Urinary bladder (tissue), 4 donors: Measurements from ENCODE around the gene FRMD4A. TPM values are rescaled to one million over a fixed set of nuclear protein-coding genes. Genes with fewer than 3 reads are reported as not detected.
"Not testable (repeated sequence)": the region's sequence is repeated elsewhere in the genome, so short reads cannot be mapped to it uniquely, and the experiment has no call there.

ENCODE experiments used
- DNase-seq: peaks from one replicate; pipeline ENCODE4 v3.0.0-alpha.2; 2015; ENCODE audit errors: extremely low spot score
- H3K27ac ChIP-seq: one replicate; pipeline ENCODE4 v1.5.1; 2013; ENCODE audit warnings: low read depth, mild to moderate bottlenecking, moderate library complexity
- H3K36me3 ChIP-seq: one replicate; pipeline ENCODE4 v1.6.1; 2013; ENCODE audit warnings: mild to moderate bottlenecking, moderate library complexity; ENCODE audit not compliant: insufficient read depth
- H3K4me1 ChIP-seq: one replicate; pipeline ENCODE4 v1.6.1; 2013; ENCODE audit warnings: mild to moderate bottlenecking, moderate library complexity; ENCODE audit not compliant: insufficient read depth
- H3K4me3 ChIP-seq: one replicate; pipeline ENCODE4 v1.5.1; 2013; ENCODE audit warnings: low read depth, low read length
- WGBS: extraction: QIAGEN DNeasy Blood & Tissue Kit; methylation state at CpG from one replicate; pipeline ENCODE4 v1.1.7; 2013; 5-methylcytosine and 5-hydroxymethylcytosine counted together
- polyA plus RNA-seq: library from polyadenylated mRNA; stranded (reverse); fragments of 200-250 nt; gene quantifications from one replicate; pipeline ENCODE4 v1.2.3, GENCODE V29; 2013
- total RNA-seq: library from RNA; depleted of rRNA; stranded (reverse); fragments of >200 nt; gene quantifications from one replicate; pipeline ENCODE4 v1.2.3, GENCODE V29; 2014
- donor health status: healthy with polysubstance abuse.
- donor health status: healthy.

Gene FRMD4A
- total and polyA plus RNA-seq, 2 donors: 15.1 to 32.9 TPM

DNA sequence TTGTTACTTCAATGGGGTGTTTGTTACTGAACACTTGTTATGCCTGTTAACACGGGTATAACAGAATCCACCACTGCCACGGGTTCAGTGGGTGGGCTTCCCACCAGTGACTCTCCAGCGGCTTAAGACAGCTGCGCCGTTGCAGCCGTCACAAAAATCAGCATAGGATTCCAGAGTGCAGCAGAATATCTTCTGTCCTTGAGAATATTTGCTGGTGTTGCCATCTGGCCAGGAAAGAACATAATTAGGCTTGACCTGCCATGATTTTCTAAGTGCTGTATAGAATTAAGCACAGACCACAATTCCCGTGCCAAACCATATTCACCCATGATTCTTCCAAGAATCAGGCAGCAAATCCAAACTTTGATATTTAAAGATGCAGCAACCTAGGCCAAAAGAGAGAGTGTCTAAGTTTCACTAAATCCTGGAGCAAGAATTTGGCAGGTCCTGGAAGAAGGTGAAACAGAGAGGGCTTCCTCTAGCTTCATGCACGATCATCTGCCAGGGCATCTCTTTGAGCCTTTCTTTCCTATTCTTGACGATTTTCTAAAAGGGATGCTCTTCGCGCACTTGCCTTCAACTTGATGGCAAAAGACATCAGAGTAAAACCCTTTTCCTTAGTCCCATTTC is 95.0 kb downstream of the FRMD4A start:
- no peak for DNase-seq
- 83% methylated on average over 11 of the region's 11 CpGs for WGBS
- H3K4me1 ChIP-seq: no peaks in the 10 kb centered on the region

DNA sequence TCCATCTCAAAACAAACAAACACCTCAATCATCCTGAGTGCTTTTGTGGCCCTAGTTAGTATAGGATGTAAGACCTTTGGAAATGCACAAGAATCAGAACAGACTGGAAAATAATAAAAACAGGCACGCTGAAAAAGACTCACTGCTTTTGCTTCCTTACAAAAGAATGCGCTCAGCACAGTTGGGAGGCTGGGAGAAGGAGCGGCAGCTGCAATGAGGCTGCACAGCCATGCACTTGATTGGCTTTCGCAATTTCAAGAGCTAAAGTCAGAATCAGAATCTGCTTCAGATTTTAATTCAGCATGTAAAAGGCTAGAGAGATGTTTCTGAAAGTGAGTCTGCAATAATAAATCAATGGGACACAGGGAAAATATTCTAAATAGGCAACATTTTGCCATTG is 97.2 kb downstream of the FRMD4A start:
- 77% methylated on average over 4 of the region's 4 CpGs for WGBS
- H3K4me3 ChIP-seq: no peak overlapping the region
- no peaks in the 10 kb centered on the region for H3K4me1 ChIP-seq
- DNase-seq: no peak
- H3K27ac ChIP-seq: no peak overlapping the region
- H3K36me3 ChIP-seq: no peaks in the 10 kb centered on the region

More for the DNA sequence above, 95.0 kb downstream of the FRMD4A start:
- no peak overlapping the region for H3K4me3 ChIP-seq
- H3K27ac ChIP-seq: no peak overlapping the region
- H3K36me3 ChIP-seq: no peaks in the 10 kb centered on the region

DNA sequence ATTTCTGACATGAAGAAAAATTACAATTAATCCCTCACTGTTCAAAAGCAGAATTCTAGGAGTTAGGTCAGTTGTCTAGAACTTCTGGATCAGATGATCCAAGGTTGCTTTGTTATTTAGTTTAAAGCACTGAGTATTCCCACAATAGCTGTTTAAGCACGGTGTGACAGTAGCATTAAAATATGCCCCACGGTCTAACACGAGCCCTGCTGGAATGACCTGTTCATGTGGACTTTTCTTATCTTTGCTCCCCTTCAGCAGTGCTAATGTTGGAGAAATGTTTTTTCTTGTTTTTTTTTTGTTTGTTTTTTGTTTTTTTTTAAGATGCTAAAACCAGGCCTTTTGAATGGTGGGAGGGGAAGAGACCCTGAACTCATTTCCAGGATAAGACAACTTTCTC is 101.9 kb downstream of the FRMD4A start:
- DNase-seq, H3K36me3 ChIP-seq, H3K4me1 ChIP-seq, H3K27ac ChIP-seq, H3K4me3 ChIP-seq: not testable (repeated sequence)
- WGBS: 66% methylated on average over 3 of the region's 3 CpGs

DNA sequence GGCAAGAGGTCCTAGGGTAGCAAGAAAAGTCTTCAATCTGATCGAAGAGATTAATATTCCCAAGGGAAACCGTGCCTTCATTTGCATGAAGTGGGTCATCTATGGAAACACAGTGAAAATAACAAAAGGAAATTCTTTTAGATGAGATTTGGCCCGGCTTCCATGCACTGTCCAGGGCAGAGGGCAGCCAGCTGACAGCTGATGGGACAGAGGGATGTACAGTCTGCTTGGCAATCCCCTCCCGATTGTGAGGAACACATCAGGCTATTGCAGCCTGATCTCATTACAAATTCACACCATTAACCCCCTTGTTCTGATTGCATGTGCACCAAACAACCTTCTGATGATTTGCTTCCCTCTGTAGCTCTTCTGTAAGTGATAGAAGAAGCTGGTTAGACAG is 105.3 kb downstream of the FRMD4A start:
- Histone ChIP-seq H3K27ac (no peak overlapping the region), H3K4me1 (no peaks in the 10 kb centered on the region), H3K4me3 (no peak overlapping the region), H3K36me3 (no peaks in the 10 kb centered on the region)
- WGBS: 73% methylated on average over 4 of the region's 4 CpGs
- no peak for DNase-seq

DNA sequence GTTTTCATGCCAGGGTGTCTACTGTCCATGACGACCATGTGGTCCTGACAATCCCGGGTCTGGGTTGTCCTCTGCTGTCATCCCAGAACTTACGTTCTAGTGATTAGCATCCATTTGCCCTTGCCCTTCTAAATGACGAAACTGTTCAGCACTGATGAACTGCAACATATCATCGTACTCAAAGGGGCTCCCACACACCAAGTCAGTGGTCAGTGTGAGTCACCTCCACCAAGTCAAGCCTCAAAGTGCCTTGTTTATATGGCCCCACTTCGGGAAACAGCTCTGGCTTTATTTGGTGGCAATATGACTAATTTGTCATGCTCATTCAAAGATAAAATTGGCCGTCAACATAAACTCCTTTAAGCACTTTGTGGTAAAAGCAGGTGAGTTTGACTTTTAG is 110.7 kb downstream of the FRMD4A start:
- no peak overlapping the region for H3K4me3 ChIP-seq
- H3K4me1 ChIP-seq: no peaks in the 10 kb centered on the region
- no peak overlapping the region for H3K27ac ChIP-seq
- WGBS: 70% methylated on average over 7 of the region's 7 CpGs
- no peaks in the 10 kb centered on the region for H3K36me3 ChIP-seq
- DNase-seq: no peak

DNA sequence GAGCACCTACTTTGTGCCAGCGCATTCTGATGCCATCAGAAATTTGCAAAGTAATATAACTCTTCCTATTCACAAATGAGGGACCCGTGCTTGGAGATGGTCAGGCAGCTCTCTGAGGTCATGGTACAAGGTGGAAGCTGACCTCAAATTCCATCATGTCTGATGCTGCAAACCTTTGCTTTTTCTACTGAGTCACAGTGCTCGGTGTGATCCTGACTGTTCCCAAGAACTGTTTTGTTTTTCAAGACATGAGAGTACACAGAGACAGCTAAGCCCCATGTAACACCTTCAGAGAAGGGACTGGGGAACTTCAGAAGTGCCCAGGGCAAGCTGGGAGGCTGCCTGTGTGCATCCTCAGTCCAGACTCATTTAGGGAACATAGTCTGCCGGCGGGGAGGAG is 111.3 kb downstream of the FRMD4A start:
- no peaks in the 10 kb centered on the region for H3K36me3 ChIP-seq
- H3K27ac ChIP-seq: no peak overlapping the region
- no peak overlapping the region for H3K4me3 ChIP-seq
- WGBS: 82% methylated on average over 5 of the region's 5 CpGs
- no peaks in the 10 kb centered on the region for H3K4me1 ChIP-seq
- DNase-seq: no peak

DNA sequence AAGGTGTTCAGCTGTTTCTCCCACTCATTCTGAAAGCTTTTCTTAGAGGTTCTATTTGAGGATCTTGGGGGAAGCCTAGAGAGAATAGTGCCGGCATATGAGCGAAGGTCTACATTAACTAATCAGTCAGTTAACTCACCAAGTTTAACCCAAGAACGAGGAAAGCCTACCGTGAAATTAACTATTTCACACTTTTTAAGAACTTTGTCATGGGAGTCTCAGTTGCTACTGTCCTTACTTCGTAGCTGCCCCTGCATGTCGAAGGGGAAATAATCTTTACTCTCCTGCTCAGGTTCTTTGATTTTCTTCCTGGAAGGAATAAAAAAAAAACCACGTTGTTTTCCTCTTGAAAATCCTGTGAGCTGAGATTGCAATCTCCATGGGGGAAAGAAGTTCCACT is 115.1 kb downstream of the FRMD4A start:
- H3K27ac ChIP-seq: no peak overlapping the region
- H3K4me1 ChIP-seq: no peaks in the 10 kb centered on the region
- no peak overlapping the region for H3K4me3 ChIP-seq
- WGBS: 80% methylated on average over 7 of the region's 7 CpGs
- no peaks in the 10 kb centered on the region for H3K36me3 ChIP-seq
- no peak for DNase-seq

DNA sequence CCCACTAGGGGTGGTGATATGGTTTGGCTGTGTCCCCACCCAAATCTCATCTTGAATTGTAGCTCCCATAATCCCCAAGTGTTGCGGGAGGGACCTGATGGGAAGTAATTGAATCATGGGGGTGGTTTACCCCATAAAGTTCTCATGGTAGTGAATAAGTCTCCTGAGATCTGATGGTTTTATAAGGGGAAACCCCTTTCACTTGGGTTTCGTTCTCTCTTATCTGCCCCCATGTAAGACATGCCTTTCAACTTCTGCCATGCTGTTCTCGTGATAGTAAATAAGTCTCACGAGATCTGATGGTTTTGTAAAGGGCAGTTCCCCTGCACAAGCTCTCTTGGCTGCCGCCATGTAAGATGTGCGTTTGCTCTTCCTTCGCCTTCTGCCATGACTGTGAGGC is 117.0 kb downstream of the FRMD4A start:
- 82% methylated on average over 7 of the region's 7 CpGs for WGBS
- not testable (repeated sequence) for H3K4me3 ChIP-seq, H3K36me3 ChIP-seq, H3K27ac ChIP-seq, H3K4me1 ChIP-seq, DNase-seq

DNA sequence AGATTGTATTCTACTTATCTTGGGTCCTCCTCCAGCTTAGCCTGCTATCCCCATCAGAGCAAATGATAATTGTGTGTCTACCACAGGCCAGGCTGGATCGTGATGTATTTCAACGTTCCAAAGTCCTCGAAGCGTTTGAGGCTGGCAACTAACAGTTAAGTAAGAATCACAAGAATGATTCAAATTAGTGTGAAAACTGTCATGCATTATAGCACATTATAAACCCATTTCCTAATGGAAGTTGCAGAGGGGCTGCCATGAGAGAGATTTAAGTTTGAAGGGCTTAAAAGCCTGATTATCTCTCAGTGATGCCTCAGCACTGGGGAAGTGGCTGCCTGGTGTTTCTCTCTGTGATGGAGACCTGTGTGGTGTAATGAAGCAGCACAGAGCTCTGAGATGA is 119.1 kb downstream of the FRMD4A start:
- no peak overlapping the region for H3K27ac ChIP-seq
- H3K4me3 ChIP-seq: no peak overlapping the region
- H3K36me3 ChIP-seq: no peaks in the 10 kb centered on the region
- no peaks in the 10 kb centered on the region for H3K4me1 ChIP-seq
- WGBS: 54% methylated on average over 4 of the region's 4 CpGs
- no peak for DNase-seq

DNA sequence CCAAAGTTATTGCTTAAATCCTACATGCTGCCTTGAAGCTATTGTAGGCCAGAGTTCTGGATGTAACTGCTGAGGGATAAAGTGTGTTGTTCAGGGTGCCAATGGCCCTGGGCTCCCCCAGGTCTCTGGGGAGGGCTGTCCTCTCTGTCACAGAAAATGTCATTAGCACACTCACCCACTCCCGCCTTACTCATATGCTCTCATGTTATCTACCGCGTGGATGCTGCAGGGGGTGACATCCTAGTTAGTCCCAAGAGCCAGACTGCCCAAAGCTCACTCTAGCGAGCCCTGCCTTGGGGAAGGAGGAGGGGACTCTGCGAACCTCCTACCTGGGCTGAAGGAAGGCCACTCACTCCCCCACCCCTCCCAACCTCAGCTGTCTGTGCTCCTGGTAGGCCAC is 122.5 kb downstream of the FRMD4A start:
- 93% methylated on average over 5 of the region's 5 CpGs for WGBS
- no peak for DNase-seq
- Histone ChIP-seq H3K4me1 (no peaks in the 10 kb centered on the region), H3K27ac (no peak overlapping the region), H3K4me3 (no peak overlapping the region), H3K36me3 (no peaks in the 10 kb centered on the region)

DNA sequence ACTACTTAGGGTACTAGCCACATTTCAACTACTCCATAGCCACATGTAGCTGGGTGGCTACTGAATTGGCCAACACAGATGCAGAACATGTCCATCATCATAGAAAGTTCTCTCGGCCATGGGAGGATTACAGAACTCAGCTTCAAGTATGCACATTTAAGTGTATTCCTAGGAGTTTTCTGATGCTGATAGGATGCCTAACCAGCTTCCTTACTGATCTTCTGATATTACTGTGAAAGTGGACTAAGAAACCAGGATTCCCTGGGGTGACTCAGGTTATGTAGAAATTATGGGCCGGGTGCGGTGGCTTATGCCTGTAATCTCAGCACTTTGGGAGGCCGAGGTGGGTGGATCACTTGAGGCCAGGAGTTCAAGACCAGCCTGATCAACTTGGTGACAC is 125.5 kb downstream of the FRMD4A start:
- H3K4me1 ChIP-seq: no peaks in the 10 kb centered on the region
- H3K27ac ChIP-seq: no peak overlapping the region
- 92% methylated on average over 4 of the region's 4 CpGs for WGBS
- DNase-seq: no peak
- no peak overlapping the region for H3K4me3 ChIP-seq
- no peaks in the 10 kb centered on the region for H3K36me3 ChIP-seq

DNA sequence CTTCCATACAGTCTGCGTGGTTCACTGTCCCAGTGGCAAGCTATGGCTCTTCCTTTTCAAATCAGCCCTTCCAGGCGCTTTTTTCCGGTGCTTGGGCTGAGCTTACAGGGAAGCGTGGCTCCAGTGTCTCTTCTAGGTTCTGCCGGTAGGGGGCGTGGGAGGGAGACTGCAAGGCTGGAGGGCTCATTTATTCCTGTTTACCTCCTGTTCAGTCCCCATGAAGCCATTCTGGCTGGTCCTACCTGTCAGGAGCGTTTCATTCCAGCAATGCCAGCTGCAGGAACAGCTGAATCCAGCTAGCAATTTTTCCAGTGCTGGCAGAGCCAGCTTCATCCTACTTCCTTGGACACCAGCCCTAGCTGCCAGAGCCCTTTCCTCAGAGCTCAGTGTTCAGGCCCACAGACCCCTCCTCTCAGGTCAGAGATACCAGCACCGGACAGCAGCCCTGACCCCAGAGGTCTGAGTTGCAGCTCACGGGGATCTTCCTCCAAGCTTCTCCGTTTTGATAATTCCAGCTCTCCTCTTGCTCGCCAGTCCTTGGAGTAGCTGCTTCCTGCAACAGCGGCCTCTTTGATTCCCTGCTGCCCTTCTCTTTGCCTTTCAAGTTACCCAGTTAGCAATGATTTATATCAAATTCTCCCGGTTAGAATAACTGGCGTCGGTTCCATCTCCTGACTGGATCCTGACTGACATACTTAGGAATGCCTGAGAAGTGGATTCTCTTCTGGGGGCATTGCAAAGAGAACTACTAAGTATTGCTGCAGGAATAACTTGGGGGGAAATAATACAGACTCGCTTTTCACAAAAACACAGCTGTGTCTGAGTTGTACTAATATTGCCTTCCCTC is 129.8 kb downstream of the FRMD4A start:
- no peaks in the 10 kb centered on the region for H3K4me1 ChIP-seq
- no peak overlapping the region for H3K4me3 ChIP-seq
- H3K27ac ChIP-seq: no peak overlapping the region
- H3K36me3 ChIP-seq: no peaks in the 10 kb centered on the region
- 51% methylated on average over 16 of the region's 16 CpGs for WGBS
- DNase-seq: no peak

DNA sequence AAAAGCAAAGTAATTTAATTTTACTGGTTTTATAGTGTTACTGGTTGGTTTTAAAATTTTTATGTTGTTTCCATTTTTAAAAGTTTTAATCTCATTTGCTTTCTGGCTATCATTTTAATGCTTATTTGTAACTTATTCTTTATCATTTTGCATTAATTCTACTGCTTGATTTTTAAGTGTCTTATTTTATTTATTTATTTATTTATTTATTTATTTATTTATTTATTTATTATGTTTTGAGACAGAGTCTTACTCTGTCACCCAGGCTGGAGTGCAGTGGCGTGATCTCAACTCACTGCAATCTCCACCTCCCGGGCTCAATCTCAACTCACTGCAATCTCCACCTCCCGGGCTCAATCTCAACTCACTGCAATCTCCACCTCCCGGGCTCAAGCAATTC is 131.6 kb downstream of the FRMD4A start:
- H3K4me3 ChIP-seq, H3K4me1 ChIP-seq, H3K36me3 ChIP-seq, H3K27ac ChIP-seq, DNase-seq: not testable (repeated sequence)
- WGBS: 90% methylated on average over 4 of the region's 4 CpGs

DNA sequence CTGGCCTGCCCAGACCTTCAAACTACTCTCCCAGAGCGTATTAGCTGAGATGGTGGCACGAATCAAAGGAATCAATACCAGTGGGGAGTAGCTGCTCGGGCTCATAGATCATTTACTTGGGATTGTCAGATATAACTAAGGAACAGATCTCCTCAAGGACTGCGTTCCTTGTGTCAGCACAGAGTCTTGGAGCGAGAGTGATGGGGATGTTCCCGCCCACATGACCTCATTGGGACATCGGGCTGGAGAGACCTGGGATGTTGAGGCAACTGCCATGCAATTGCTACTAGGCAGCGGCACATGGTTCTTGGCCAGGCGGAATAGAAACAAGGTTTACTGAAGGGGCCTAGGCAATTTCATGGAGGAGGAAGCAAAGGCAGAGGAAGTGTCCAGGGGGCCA is 132.6 kb downstream of the FRMD4A start:
- H3K27ac ChIP-seq: no peak overlapping the region
- H3K36me3 ChIP-seq: no peaks in the 10 kb centered on the region
- no peak for DNase-seq
- WGBS: 91% methylated on average over 9 of the region's 9 CpGs
- no peak overlapping the region for H3K4me3 ChIP-seq
- H3K4me1 ChIP-seq: no peaks in the 10 kb centered on the region
